HG02623 (cell line): ENCODE data around the gene KCNH1.
"Not testable (repeated sequence)": the region's sequence is repeated elsewhere in the genome, so short reads cannot be mapped to it uniquely, and the experiment has no call there.

Experiments
- ATAC-seq: cut with Tn5 transposase; IDR thresholded peaks from one replicate; pipeline ENCODE4 v1.9.1; 2021; ENCODE audit warnings: moderate library complexity; ENCODE audit not compliant: unreplicated experiment

The KCNH1 gene

DNA sequence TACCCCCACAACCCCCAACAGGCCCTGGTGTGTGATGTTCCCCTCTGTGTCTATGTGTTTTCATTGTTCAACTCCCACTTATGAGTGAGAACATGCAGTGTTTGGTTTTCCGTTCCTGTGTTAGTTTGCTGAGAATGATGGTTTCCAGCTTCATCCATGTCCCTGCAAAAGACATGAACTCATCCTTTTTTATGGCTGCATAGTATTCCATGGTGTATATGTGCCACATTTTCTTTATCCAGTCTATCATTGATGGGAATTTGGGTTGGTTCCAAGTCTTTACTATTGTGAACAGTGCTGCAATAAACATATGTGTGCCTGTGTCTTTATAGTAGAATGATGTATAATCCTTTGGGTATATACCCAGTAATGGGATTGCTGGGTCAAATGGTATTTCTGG, 122.8 kb downstream of the KCNH1 start:
- ATAC-seq: not testable (repeated sequence)

GRCh38 chr1:211009944-211010343, 124.0 kb downstream of the KCNH1 start:
- no peak for ATAC-seq

- no peak for ATAC-seq
These were observed 126.1 kb downstream of the KCNH1 start for GRCh38 chr1:211007830-211008229.

DNA sequence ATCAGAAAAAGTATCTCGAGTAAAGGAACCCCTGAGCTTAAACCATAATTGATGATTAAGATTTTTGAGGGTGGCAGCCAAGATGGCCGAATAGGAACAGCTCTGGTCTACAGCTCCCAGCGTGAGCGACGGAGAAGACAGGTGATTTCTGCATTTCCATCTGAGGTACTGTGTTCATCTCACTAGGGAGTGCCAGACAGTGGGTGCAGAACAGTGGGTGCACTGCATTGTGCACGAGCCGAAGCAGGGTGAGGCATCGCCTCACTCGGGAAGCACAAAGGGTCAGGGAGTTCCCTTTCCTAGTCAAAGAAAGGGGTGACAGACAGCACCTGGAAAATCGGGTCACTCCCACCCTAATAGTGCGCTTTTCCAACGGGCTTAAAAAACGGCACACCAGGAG, 138.0 kb downstream of the KCNH1 start:
- ATAC-seq: not testable (repeated sequence)

DNA sequence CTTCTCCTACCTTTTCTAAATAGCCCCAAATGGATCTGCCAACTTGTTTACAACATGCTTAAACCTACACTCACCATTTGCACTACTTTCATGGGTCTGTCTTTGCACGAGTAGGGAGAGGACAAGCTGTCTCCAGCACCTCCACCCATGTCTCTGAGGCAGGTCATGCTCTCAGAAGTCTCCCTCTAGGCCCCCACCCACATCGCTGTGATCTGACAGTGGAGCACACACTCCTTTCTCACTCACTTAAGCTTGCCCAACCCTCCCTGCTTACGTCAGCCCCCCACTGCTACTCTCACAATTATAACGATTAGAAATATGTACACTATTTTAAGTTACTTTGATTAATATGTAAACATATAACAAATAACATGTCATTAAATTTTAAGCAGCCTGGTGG, 141.1 kb downstream of the KCNH1 start:
- ATAC-seq: no peak

DNA sequence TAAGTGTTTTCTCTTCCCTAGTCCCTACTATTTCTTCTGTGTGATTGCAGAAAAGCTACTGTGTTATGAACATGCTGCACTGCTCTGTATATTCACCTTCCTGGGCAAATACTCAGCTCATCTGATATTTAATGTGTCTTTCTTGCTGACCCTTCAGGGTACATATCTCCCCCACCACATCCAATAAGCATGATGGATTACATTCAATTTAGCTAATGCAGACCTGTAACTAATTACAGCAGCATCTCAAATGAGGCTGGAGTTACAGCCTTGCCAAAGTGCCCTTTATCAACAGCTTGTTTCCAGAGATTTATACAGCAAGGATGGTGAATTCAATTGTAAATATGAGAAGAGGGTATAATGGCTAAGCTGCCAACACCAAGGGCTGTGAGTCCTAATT, 144.0 kb downstream of the KCNH1 start:
- ATAC-seq: no peak

- no peak for ATAC-seq
These were observed 152.5 kb downstream of the KCNH1 start for GRCh38 chr1:210981490-210981889.

GRCh38 chr1:210980082-210980481, 153.9 kb downstream of the KCNH1 start:
- ATAC-seq: no peak

DNA sequence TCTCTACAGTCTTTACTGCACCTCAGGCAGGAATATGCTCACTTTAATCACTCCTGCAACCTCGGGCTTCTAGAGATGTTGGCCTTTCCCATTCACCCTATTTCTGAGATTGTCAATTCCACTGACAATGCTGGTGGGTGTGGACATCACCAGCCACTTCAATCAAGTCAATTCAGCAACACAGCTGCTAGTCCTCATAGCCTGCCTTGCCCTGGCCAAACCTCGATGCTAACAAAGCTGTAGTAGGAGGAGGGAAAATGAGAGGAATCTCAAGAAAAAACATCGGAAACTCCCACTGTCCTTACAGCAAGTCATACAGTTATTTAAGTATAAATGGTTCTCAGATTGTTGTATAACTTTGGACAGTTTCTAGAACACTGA, 155.0 kb downstream of the KCNH1 start:
- ATAC-seq: no peak

DNA sequence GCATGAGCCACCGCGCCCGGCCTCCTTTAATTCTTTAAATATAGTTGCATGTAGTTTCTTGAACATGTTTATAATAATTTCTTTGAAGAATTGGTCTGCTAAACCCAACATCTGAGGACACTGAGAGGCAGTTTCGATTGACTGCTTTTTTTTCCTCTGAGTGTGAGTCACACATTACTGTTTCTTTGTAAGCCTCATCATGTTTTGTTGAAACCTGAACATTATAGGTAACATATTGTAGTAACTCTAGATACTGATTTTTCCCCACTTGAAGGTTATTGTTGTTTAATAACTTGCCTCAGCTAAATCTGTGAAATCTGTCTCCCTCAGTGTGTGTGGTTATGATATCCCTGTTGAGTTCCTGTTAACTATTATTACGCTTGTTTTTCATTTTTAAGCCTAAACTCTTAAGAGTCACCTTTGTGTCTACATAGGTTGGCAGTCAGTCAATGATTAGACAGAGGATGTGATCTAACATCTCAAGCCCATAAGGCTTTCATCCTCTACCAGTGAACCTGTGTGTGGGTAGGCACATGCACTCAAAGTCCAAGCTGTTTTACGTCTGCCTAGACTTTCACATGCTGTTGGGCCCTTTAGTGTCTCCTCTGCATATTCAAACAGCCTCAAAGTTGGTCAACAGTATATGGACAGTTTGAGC, 155.5 kb downstream of the KCNH1 start:
- peak; percentile 47 for ATAC-seq

DNA sequence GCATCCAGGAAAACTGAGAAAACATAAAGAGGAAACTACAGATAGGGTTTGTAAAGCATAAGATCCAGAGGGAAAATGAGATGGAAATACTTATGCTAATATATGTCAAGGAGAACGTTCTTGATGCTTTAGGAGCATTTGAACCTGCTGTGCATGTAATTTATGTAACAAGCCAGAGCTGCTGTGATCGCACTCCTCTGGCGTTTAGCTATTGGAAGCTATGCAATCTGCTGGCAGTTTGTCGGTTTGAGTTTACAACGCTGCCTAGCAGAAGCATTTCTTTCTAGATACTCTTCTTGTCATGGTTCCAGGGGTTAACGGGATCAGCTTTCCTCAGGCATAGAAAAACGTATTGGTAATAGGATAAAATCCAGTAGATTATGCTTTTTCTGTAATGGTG, 182.7 kb downstream of the KCNH1 start:
- no peak for ATAC-seq

DNA sequence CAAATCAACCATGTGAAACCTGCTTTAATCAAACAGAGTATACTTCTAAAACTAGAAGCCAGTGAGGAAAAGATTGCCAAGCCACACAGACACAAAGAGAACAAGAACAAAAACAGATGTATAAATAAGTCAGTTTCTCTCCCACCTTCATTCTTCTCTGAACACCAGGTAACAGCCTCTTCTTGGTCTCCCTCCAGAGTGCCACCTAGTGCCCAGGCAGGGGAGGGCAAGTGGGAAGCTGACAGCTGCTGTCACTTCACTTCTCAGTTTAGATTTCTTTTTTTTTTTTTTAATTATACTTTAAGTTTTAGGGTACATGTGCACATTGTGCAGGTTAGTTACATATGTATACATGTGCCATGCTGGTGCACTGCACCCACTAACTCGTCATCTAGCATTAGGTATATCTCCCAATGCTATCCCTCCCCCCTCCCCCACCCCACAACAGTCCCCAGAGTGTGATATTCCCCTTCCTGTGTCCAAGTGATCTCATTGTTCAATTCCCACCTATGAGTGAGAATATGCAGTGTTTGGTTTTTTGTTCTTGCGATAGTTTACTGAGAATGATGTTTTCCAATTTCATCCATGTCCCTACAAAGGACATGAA, 183.9 kb downstream of the KCNH1 start:
- not testable (repeated sequence) for ATAC-seq

GRCh38 chr1:210949489-210949888, 184.5 kb downstream of the KCNH1 start:
- no peak for ATAC-seq

- no peak for ATAC-seq
These were observed 184.9 kb downstream of the KCNH1 start for GRCh38 chr1:210949039-210949438.

- no peak for ATAC-seq
These were observed 189.7 kb downstream of the KCNH1 start for GRCh38 chr1:210944252-210944651.

- ATAC-seq: no peak
These were observed 191.4 kb downstream of the KCNH1 start for GRCh38 chr1:210942513-210942912.

DNA sequence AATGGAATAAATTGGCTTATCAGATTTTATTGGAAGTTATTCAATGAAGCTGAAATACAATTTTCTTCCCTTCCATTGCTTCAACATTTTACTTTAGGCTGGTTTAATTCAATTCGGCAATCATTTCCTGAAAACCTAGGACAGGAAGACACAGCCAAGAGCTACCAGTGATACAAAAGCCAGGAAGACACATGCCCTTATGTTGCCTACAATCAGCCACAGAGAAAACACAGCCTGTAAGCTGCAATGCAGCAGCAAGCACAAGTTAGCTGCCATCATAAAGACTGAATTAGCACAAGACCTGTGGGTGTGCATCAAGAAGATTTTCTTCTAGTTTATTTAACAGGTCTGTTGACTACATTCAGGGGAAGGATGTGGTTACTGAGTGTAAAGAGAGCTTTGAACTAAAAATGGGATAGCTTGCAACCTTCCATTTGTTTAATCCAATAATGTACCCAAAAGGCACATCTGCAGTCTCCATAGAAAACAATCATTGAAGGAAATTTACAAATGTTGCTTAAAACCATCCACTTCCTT, 193.8 kb downstream of the KCNH1 start:
- ATAC-seq: no peak

DNA sequence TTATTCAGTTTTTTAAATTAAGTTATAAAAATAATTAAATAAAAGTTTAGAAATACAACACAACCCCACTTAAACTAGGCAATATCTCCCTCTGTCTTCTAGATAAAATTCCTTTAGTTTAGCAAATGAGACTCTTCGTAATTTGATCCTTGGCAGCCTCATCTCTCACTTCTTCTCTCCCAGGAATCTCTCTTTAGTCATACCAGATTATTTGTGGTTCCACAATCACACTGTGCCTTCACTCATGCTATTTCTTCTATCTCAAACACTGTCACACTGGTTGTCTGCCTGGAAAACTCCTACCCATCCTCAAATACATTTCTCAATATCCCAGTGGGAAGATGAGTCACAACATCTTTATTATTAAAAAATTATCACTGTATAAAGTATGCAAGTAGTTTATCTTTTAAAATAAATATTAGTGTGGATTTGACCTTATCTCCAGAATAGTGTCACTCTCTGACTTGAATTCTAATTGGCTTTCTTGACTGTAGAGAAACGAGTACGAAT, 195.5 kb downstream of the KCNH1 start:
- no peak for ATAC-seq

DNA sequence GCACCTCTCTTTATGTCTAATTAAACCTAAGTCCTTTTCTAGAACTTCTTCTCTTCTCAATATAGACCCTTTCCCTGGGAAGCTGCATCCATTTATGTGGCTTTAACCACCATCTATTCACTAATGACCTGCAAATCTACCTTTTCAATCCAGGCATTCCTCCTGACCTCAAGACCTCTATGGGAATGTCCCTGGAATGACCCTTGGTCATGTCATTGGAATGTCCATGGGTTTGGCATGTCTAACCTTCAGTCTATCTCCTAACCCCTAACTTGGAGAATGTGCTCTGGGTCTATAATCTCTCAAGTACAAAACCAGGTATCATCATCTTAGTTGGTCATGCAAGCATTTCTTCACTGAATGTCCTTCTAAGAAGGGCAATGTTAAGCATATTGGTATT, 196.1 kb downstream of the KCNH1 start:
- ATAC-seq: no peak

- no peak for ATAC-seq
These were observed 198.0 kb downstream of the KCNH1 start for GRCh38 chr1:210935905-210936304.

DNA sequence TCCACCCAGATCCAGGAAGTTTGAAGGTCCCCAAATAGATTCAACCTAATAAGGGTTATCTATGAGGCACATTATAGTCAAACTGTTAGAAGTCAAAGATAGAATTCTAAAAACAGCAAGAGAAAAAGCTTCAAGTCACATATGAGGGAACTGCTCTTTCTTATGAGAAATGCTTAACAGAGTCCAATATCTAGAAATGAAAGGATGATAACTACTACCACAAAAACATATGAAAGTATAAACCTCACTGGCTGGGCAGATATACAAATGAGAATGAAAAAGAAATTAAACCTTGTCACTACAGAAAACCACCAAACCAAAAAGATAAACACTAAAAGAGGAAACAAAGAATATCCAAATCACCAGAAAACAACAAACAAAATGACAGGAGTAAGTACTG, 201.8 kb downstream of the KCNH1 start:
- ATAC-seq: no peak

DNA sequence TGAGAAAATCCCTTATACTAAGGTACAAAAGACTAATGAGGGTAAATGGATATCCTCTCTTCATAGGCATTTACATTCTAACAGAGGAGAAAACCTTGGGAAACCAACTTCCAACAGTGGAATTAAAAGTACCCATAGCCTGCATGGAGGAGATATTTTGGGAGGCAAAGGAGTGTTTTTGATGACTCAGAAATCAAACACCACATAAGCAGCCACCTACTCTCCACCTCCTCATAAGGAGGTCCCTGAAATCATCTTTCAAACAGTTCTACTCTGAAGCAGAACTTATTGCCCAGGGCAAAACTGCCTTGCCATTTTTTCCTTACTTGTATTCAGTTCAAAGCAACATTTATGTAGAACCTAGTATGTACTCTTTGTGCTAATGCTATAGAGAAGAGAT, 211.3 kb downstream of the KCNH1 start:
- ATAC-seq: no peak
